Glutamatergic neuron (in vitro differentiated cells): Measurements from ENCODE around the gene NFATC1. TPM values are rescaled to one million over a fixed set of nuclear protein-coding genes. Genes with fewer than 3 reads are reported as not detected.
A peak's percentile ranks its signal among the peaks of the same experiment; 100 is the strongest.

Experiments used
- DNase-seq: peaks from one replicate; pipeline ENCODE4 v3.0.0; 2022
- H3K27ac Mint-ChIP-seq: one replicate; pipeline ENCODE4 v1.8.0; 2020; ENCODE audit warnings: mild to moderate bottlenecking, mixed read lengths, inconsistent platforms; ENCODE audit not compliant: unreplicated experiment
- H3K27me3 Mint-ChIP-seq: one replicate; pipeline ENCODE4 v1.8.0; 2020; ENCODE audit warnings: mild to moderate bottlenecking, moderate library complexity, mixed read lengths, inconsistent platforms; ENCODE audit not compliant: unreplicated experiment
- H3K36me3 Mint-ChIP-seq: one replicate; pipeline ENCODE4 v1.8.0; 2020; ENCODE audit warnings: mild to moderate bottlenecking, mixed read lengths, inconsistent platforms; ENCODE audit not compliant: unreplicated experiment
- H3K4me1 Mint-ChIP-seq: one replicate; pipeline ENCODE4 v1.8.0; 2020; ENCODE audit warnings: mild to moderate bottlenecking, low read depth, mixed read lengths, inconsistent platforms; ENCODE audit not compliant: unreplicated experiment
- H3K4me3 Mint-ChIP-seq: one replicate; pipeline ENCODE4 v1.8.0; 2020; ENCODE audit warnings: mild to moderate bottlenecking, mixed read lengths, inconsistent platforms; ENCODE audit not compliant: unreplicated experiment
- H3K9me3 Mint-ChIP-seq: one replicate; pipeline ENCODE4 v1.8.0; 2020; ENCODE audit warnings: mild to moderate bottlenecking, moderate library complexity, mixed read lengths, inconsistent platforms; ENCODE audit not compliant: unreplicated experiment
- total RNA-seq: library from RNA; stranded (reverse); fragmentation: NEBNext Ultra II Directional; extraction: Animal tissue kit (Norgen Biotek cat#: 25700); gene quantifications from one replicate; pipeline ENCODE4 v1.2.1, GENCODE V29; 2021; ENCODE audit not compliant: unreplicated experiment
- TF ChIP-seq, protein P1 (sequence below): fragments of 200-600 bp; sonication (generic); IDR thresholded peaks from one replicate; pipeline ENCODE4 v1.5.0; 2021; ENCODE audit not compliant: partially characterized antibody, unreplicated experiment

Gene NFATC1
- total RNA-seq, 1 donor from 2014 or later = 5.3 TPM

DNA sequence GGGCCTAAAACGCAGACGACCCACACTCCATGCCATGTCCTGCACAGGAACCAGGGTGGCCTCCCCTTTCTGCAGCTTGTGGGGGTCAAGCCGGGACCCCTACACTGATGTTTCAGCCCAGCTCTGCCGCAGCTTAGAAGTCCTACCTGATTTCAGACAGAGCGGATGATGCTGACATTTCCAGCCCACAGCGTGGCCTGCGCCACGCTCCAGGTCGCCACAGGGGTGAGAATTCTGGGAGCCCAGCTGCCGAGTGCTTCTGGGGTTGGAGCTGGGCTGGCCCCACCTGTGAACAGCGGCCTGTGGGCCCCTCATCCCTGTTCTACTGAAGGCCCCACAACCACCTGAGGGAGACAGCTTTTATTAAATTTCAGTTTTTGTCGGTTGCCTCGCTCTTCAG, 77.2 kb downstream of the NFATC1 start:
- TF ChIP-seq, protein P1, sequence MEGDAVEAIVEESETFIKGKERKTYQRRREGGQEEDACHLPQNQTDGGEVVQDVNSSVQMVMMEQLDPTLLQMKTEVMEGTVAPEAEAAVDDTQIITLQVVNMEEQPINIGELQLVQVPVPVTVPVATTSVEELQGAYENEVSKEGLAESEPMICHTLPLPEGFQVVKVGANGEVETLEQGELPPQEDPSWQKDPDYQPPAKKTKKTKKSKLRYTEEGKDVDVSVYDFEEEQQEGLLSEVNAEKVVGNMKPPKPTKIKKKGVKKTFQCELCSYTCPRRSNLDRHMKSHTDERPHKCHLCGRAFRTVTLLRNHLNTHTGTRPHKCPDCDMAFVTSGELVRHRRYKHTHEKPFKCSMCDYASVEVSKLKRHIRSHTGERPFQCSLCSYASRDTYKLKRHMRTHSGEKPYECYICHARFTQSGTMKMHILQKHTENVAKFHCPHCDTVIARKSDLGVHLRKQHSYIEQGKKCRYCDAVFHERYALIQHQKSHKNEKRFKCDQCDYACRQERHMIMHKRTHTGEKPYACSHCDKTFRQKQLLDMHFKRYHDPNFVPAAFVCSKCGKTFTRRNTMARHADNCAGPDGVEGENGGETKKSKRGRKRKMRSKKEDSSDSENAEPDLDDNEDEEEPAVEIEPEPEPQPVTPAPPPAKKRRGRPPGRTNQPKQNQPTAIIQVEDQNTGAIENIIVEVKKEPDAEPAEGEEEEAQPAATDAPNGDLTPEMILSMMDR = no peak
- H3K4me3 Mint-ChIP-seq = no peak overlapping the region
- no peak for DNase-seq

DNA sequence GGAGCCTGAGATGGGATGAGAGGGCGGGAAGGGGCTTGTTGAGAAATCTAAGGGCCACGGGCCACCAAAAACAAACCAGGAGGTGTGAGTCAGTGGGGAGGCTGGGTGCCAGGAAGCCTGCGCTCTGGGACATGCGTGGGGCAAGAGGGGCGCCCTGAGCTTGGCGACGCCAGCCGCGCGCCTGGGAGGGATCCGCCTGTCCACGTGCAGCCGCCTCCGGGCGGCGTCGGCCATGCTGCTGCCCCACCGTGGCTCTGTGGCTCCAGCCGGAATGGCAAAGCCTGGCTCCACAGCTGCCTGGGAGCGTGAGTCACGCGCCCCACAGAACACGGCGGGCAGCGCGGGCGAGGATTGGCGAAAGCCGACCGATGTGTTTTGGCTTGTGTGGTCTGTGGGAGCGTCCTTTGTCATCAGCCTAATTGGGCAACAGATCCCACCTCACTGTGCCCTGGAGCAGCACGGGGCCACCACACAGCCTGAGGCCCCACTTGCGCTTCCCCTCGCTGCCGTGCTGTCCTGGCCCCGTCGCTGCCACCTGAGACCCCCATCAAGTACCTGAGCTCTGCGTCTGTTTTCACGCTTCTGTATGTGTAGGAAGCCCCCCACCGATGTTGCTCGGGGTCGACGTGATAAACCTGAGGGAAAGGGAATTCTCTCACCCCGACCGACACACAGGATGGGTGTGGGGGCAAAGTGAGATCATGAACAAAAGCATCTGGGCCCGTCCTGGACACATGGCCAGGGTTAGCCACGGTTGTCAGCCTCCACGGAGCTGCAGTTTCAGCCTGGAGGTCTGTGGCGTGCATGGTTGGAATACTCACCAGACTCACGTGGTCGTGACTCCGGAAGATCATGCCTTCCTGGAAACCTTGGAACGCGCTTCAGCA, 80.5 kb downstream of the NFATC1 start:
- H3K36me3 Mint-ChIP-seq = peaks cover 8% of the 10 kb centered on the region
- H3K9me3 Mint-ChIP-seq = peaks cover 2% of the 10 kb centered on the region
- H3K4me3 Mint-ChIP-seq = no peak overlapping the region
- H3K27ac Mint-ChIP-seq = no peak overlapping the region
- peaks cover under 1% of the 10 kb centered on the region for H3K4me1 Mint-ChIP-seq
- peak; percentile 3 for DNase-seq
- peaks cover 4% of the 10 kb centered on the region for H3K27me3 Mint-ChIP-seq
- TF ChIP-seq, protein P1 = no peak

More for the DNA sequence above, 77.2 kb downstream of the NFATC1 start:
- Mint-ChIP-seq H3K36me3 (peaks cover 8% of the 10 kb centered on the region), H3K27me3 (peaks cover 11% of the 10 kb centered on the region), H3K4me1 (peaks cover 7% of the 10 kb centered on the region), H3K27ac (no peak overlapping the region), H3K9me3 (peaks cover 2% of the 10 kb centered on the region)

DNA sequence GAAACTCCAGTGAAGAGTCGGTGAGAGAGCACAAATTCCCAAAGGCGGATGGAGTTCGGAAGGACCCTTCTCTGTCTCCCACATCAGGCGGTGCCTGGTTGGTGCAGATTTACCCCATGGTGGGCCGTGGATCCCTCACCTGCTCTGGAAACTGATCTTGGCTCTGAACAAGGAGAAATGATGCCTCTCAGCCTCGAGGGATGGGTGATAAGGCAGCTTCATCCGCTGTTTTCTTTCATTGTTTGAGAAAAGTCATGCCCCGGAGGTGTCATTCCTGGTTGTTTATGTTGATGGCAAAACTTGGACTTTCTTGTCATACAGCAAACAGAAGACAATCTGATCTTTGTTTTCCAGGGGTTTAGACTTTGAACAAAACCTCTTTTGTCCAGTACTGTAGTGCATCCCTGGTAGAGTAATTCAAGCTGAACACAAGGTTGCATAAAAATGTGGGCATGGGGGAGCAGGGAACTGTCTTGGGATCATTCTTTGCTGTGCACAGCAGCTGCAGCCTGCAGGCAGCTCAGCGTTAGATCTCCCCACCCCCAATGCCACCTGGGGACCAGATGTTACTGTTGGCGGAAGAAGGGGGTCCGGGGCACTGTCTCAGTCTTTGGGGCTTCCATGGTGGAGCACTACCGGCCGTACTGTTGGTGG, 81.3 kb downstream of the NFATC1 start:
- H3K4me3 Mint-ChIP-seq = no peak overlapping the region
- peaks cover 2% of the 10 kb centered on the region for H3K9me3 Mint-ChIP-seq
- no peaks in the 10 kb centered on the region for H3K4me1 Mint-ChIP-seq
- peaks cover 8% of the 10 kb centered on the region for H3K36me3 Mint-ChIP-seq
- H3K27ac Mint-ChIP-seq = no peak overlapping the region
- H3K27me3 Mint-ChIP-seq = peaks cover 3% of the 10 kb centered on the region
- TF ChIP-seq, protein P1 = no peak
- DNase-seq = peak; percentile 4

DNA sequence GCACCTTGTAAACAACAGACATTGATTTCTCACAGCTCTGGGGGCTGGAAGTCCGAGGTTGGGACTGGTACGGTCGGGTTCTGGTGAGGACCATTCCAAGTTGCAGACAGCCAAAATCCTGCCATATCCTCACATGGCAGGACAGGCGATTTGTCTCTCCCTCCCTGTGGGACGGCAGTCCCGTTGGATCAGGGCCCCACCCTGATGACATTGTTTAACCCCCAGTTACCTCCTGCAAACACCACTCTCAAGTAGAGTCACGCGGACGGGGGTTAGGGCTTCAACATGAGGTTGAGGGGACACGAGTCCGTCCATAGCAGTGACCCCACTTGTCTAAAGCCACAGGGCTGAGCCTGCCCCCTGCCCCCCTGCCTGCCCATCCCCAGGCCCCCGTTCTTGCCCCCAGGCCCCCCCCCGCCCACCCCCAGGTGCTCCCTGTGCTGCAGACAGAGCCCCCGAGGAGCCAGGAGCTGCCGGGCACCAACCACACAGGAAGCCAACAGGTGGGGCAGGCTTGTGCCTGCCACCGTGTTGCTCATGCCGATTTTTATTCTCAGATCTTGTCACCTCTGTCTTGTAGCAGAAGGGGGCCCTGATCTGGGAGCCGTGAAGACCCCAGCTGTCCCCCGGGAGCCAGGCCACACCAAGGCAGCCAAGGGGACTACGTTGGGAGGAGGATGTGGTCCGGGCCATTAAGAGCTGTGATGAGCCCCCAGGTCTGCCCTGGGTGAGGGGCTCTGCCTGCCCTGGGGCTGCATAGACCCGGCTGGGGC, 82.2 kb downstream of the NFATC1 start:
- Mint-ChIP-seq H3K27me3 (peaks cover 4% of the 10 kb centered on the region), H3K9me3 (peaks cover 2% of the 10 kb centered on the region)
- TF ChIP-seq, protein P1 = no peak

More for the DNA sequence above, 82.2 kb downstream of the NFATC1 start:
- no peak for DNase-seq
- Mint-ChIP-seq H3K4me3 (no peak overlapping the region), H3K4me1 (no peaks in the 10 kb centered on the region), H3K27ac (no peak overlapping the region), H3K36me3 (peaks cover 8% of the 10 kb centered on the region)
